OCI-LY3 (cell line): ENCODE results near the gene HACD4.

Experiments
- CTCF ChIP-seq: fragments of 200-600, 300-600 bp; sonication (generic); IDR thresholded peaks from 2 replicates; pipeline ENCODE4 v1.5.1; 2014; ENCODE audit warnings: antibody characterized with exemption, low read length, low read depth
- EZH2phosphoT487 ChIP-seq: fragments of 200-600 bp; shearing (Covaris generic); IDR thresholded peaks from 2 replicates; pipeline ENCODE4 v1.6.1; 2018; ENCODE audit warnings: antibody characterized with exemption, mixed run types, low read depth

- TF ChIP-seq CTCF (no peak), EZH2phosphoT487 (no peak)
Measured at GRCh38 chr9:21053851-21054250, 22.4 kb upstream of the HACD4 start.
